Activated naive CD4-positive, alpha-beta T cell (primary cell): Measurements from ENCODE around the gene CEBPE.

ENCODE experiments used
- DNase-seq, 4 experiments: peaks; one replicate each; lab custom pipeline; 2025; lab: John Stamatoyannopoulos, UW

The CEBPE gene

GRCh38 chr14:23143911-23144310 lies 24.9 kb upstream of the CEBPE start:
- DNase-seq = no peak

- DNase-seq = no peak
These were observed 23.8 kb upstream of the CEBPE start for GRCh38 chr14:23142826-23143225.

- DNase-seq = no peak
These were observed 22.8 kb upstream of the CEBPE start for GRCh38 chr14:23141706-23142444.

- DNase-seq = no peak
These were observed 21.3 kb upstream of the CEBPE start for GRCh38 chr14:23140371-23140770.

GRCh38 chr14:23139874-23140273 lies 20.8 kb upstream of the CEBPE start:
- no peak for DNase-seq

GRCh38 chr14:23137813-23138535 lies 18.9 kb upstream of the CEBPE start:
- DNase-seq = no peak

- DNase-seq = no peak
These were observed 18.2 kb upstream of the CEBPE start for GRCh38 chr14:23137192-23137812.

GRCh38 chr14:23136566-23137133 lies 17.6 kb upstream of the CEBPE start:
- no peak for DNase-seq

GRCh38 chr14:23132970-23133369 lies 13.9 kb upstream of the CEBPE start:
- DNase-seq = no peak

GRCh38 chr14:23131482-23131881 lies 12.4 kb upstream of the CEBPE start:
- DNase-seq = no peak

- DNase-seq = no peak
These were observed 11.8 kb upstream of the CEBPE start for GRCh38 chr14:23130871-23131270.

- no peak for DNase-seq
These were observed 10.8 kb upstream of the CEBPE start for GRCh38 chr14:23129759-23130316.

GRCh38 chr14:23128969-23129758 lies 10.1 kb upstream of the CEBPE start:
- no peak for DNase-seq

- no peak for DNase-seq
These were observed 8.8 kb upstream of the CEBPE start for GRCh38 chr14:23127861-23128260.

GRCh38 chr14:23126548-23127278 lies 7.7 kb upstream of the CEBPE start:
- no peak for DNase-seq

- no peak for DNase-seq
These were observed 7.0 kb upstream of the CEBPE start for GRCh38 chr14:23125933-23126524.

GRCh38 chr14:23125011-23125410 lies 6.0 kb upstream of the CEBPE start:
- no peak for DNase-seq

GRCh38 chr14:23124337-23124954 lies 5.4 kb upstream of the CEBPE start:
- no peak for DNase-seq

GRCh38 chr14:23123419-23123818 lies 4.4 kb upstream of the CEBPE start:
- DNase-seq = no peak

- DNase-seq = no peak
These were observed 3.0 kb upstream of the CEBPE start for GRCh38 chr14:23122086-23122485.
